ENCODE results near the gene RTN4R. TPM values are rescaled to one million over a fixed set of nuclear protein-coding genes. Genes with fewer than 3 reads are reported as not detected.

Gene RTN4R
- total RNA-seq, 1 experiment from 2014 or later: 16.3 TPM

DNA sequence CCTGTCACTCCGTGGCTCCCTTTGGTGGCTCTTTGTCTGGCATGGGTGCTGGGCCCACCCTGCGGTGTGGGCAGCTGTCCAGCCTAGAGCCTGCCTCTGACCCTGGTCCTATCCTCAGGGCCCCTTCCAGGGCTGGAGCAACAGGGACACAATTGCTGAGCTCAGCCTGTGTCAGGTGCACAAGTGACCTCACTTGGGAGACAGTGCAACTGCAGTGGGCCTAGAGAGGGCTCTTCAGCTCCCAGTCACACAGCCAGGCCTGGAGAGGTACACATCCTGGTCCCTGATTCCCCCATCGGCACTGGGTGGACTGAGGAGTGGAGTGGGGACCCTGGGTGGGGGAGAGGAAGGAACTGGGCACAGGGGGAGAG, 43.9 kb downstream of the RTN4R start:
- DNase-seq (ENCODE audit: low read depth, low spot score): no peak
- Histone ChIP-seq H3K27me3 (ENCODE audit: control insufficient read depth, insufficient read depth, low read length) (no peaks in the 10 kb centered on the region), H3K9me3 (ENCODE audit: control insufficient read depth, insufficient read depth, low read depth, low read length) (no peaks in the 10 kb centered on the region), H3K27ac (ENCODE audit: low read length) (no peak overlapping the region), H3K4me1 (ENCODE audit: control insufficient read depth, insufficient read depth, low read length) (no peaks in the 10 kb centered on the region), H3K36me3 (ENCODE audit: control insufficient read depth, insufficient read depth, low read length) (no peaks in the 10 kb centered on the region), H3K4me3 (ENCODE audit: low read depth in 2 of 2, low read length in 2 of 2) (no peak overlapping the region)
- ChIA-PET CTCF (no interaction called here), POLR2A (no interaction called here)
- no peak for ATAC-seq
- BruUV-seq (replicated peaks): no TSS peak
- in situ Hi-C loops (cut with HindIII; ENCODE audit: low pct_unique_long_range_greater_than_20kb, low sequenced_read_pairs) (no loop called here), intact Hi-C loops (cut with micrococcal nuclease; ENCODE audit: unreplicated experiment) (no loop called here)
- TF ChIP-seq TCF7L2 (IDR thresholded peaks at IDR 0.05; ENCODE audit: low read depth, low read length) (no peak), SIN3A (IDR thresholded peaks at IDR 0.05; ENCODE audit: borderline replicate concordance, insufficient read depth, low read depth, low read length) (no peak), POLR2AphosphoS5 (IDR thresholded peaks at IDR 0.05; ENCODE audit: low read depth, low read length) (no peak)
- TF ChIP-seq, protein P1, sequence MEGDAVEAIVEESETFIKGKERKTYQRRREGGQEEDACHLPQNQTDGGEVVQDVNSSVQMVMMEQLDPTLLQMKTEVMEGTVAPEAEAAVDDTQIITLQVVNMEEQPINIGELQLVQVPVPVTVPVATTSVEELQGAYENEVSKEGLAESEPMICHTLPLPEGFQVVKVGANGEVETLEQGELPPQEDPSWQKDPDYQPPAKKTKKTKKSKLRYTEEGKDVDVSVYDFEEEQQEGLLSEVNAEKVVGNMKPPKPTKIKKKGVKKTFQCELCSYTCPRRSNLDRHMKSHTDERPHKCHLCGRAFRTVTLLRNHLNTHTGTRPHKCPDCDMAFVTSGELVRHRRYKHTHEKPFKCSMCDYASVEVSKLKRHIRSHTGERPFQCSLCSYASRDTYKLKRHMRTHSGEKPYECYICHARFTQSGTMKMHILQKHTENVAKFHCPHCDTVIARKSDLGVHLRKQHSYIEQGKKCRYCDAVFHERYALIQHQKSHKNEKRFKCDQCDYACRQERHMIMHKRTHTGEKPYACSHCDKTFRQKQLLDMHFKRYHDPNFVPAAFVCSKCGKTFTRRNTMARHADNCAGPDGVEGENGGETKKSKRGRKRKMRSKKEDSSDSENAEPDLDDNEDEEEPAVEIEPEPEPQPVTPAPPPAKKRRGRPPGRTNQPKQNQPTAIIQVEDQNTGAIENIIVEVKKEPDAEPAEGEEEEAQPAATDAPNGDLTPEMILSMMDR (IDR thresholded peaks at IDR 0.05): no peak
- TF ChIP-seq, protein P2, sequence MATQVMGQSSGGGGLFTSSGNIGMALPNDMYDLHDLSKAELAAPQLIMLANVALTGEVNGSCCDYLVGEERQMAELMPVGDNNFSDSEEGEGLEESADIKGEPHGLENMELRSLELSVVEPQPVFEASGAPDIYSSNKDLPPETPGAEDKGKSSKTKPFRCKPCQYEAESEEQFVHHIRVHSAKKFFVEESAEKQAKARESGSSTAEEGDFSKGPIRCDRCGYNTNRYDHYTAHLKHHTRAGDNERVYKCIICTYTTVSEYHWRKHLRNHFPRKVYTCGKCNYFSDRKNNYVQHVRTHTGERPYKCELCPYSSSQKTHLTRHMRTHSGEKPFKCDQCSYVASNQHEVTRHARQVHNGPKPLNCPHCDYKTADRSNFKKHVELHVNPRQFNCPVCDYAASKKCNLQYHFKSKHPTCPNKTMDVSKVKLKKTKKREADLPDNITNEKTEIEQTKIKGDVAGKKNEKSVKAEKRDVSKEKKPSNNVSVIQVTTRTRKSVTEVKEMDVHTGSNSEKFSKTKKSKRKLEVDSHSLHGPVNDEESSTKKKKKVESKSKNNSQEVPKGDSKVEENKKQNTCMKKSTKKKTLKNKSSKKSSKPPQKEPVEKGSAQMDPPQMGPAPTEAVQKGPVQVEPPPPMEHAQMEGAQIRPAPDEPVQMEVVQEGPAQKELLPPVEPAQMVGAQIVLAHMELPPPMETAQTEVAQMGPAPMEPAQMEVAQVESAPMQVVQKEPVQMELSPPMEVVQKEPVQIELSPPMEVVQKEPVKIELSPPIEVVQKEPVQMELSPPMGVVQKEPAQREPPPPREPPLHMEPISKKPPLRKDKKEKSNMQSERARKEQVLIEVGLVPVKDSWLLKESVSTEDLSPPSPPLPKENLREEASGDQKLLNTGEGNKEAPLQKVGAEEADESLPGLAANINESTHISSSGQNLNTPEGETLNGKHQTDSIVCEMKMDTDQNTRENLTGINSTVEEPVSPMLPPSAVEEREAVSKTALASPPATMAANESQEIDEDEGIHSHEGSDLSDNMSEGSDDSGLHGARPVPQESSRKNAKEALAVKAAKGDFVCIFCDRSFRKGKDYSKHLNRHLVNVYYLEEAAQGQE (IDR thresholded peaks at IDR 0.05; ENCODE audit: insufficient read depth in 1 of 2, low read depth in 2 of 2, low read length in 1 of 2): no peak

DNA sequence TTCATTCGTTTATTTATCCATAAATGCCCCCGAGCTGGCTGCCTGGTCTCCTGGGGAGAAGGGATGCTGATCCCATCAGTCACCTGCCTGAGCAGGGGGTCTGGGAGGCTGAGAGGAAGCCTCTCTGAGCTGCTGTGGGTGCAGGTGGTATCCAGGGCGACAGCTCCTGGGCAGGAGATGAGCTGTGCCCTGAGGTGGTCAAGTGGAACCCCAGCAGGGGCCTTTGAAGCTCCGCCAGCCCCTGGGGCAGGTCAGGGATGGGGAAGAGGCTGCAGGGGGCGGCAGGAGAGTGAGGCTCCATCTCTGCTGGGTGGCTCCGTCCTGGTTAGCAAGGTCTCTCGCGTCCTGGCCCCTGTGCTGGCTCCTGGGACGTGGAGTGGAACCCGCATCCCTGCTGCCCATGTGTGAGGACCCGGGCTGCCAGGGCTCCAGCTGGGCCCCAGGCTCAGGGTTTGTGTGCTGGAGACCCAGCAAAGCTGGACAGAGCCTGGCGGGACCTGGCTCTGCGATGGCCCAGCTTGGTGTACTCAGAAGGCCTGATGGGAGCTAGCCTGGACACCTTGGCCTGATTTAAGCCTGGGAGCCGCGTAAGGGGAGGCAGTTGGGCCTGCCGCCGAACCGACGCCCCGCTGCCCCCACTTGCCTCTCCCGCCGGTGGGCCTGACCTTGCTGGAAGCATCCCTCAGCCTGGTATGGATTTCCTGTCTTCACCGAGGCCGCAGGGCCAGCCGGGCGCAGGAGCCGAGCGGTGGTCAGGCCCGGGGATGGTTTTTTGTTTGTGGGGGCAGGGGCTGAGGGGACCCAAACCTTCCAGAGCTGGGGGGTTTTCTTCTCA, 44.5 kb downstream of the RTN4R start:
- Histone ChIP-seq H3K27me3 (ENCODE audit: control insufficient read depth, insufficient read depth, low read length) (no peaks in the 10 kb centered on the region), H3K4me3 (ENCODE audit: low read depth in 2 of 2, low read length in 2 of 2) (no peak overlapping the region), H3K36me3 (ENCODE audit: control insufficient read depth, insufficient read depth, low read length) (no peaks in the 10 kb centered on the region), H3K27ac (ENCODE audit: low read length) (no peak overlapping the region), H3K9me3 (ENCODE audit: control insufficient read depth, insufficient read depth, low read depth, low read length) (no peaks in the 10 kb centered on the region), H3K4me1 (ENCODE audit: control insufficient read depth, insufficient read depth, low read length) (no peaks in the 10 kb centered on the region)
- TF ChIP-seq, protein P1 (IDR thresholded peaks at IDR 0.05): no peak
- TF ChIP-seq, protein P2 (IDR thresholded peaks at IDR 0.05; ENCODE audit: insufficient read depth in 1 of 2, low read depth in 2 of 2, low read length in 1 of 2): no peak
- no peak for TF ChIP-seq POLR2AphosphoS5 (IDR thresholded peaks at IDR 0.05; ENCODE audit: low read depth, low read length)
- TF ChIP-seq SIN3A (IDR thresholded peaks at IDR 0.05; ENCODE audit: borderline replicate concordance, insufficient read depth, low read depth, low read length): no peak
- no peak for TF ChIP-seq TCF7L2 (IDR thresholded peaks at IDR 0.05; ENCODE audit: low read depth, low read length)
- intact Hi-C loops (cut with micrococcal nuclease; ENCODE audit: unreplicated experiment) (no loop called here), in situ Hi-C loops (cut with HindIII; ENCODE audit: low pct_unique_long_range_greater_than_20kb, low sequenced_read_pairs) (no loop called here)
- no peak for DNase-seq (ENCODE audit: low read depth, low spot score)
- no TSS peak for BruUV-seq (replicated peaks)
- ChIA-PET POLR2A (no interaction called here), CTCF (no interaction called here)
- ATAC-seq: no peak

Measured in Panc1 (cell line).